ENCODE data around the gene MEDAG.

Gene MEDAG

DNA sequence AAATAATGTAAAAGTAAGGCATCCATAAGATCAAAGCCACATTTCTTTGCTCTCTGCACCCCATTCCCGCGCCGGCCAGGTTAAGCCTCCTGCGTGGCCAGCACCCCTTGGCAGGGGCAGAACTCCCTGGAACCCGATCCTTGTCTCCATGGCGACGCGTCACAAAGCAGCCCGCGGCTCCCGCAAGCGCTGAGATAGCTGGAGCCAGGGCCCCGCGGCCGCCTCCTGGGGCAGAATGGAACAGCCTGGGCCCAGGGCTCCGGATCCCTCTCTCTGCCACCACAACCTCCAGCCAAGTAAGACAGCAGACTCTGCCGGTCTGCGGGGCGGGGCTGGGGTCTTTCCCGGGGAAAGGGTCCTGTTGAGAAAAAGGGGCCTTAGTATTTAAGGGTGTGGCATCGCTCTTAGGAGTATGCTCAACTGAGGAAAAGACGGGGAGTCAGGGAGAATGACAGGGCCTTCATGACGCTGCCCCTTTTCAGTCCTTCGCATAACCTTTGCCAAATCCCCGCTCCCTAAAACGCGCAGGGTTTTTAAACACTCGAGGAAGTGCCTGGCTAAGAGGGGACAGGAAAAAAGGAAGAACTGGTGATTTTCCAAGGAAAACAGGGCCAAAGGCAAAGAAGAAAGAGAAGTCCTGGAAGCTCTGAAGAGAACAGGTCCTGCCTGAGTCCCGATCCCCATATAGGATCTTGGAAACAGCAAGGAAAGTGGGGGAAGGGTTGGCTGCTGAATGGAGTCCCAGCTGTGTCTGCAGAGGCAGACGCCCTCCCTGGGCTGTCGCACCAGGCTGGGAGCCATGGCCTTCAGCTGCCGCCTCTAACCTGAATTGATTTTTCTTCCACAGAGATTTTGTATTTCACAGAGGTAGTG lies 26.6 kb downstream of the MEDAG start, which contains the start of gene TEX26:
Gene TEX26, plus strand, starts transcription at position 176 of the 873 bp plus-strand sequence. Its CDS starts 60 bp downstream, at position 236.
- no peak for TF ChIP-seq GATA2 (IDR thresholded peaks at IDR 0.05; ENCODE audit: low read depth, low read length)
- TF ChIP-seq GATA3 (IDR thresholded peaks at IDR 0.05; ENCODE audit: low read depth, low read length): no peak

DNA sequence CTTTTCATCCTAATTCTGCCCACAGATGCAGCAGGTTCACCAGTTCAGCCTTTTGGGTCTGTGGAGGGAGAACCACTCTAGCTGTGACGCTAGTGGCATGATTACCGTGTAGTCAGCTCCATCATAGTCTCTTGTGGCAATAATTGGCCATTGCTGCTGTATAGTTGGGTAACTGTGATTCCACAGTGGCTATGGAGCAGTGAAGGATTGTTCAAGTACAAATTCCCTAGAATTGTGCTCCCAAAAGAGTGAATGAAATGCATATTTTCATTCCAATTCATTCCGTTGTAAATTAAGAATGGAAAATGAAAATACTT lies 27.2 kb downstream of the MEDAG start:
- TF ChIP-seq GATA2 (IDR thresholded peaks at IDR 0.05; ENCODE audit: low read depth, low read length) (no peak), GATA3 (IDR thresholded peaks at IDR 0.05; ENCODE audit: low read depth, low read length) (no peak)

DNA sequence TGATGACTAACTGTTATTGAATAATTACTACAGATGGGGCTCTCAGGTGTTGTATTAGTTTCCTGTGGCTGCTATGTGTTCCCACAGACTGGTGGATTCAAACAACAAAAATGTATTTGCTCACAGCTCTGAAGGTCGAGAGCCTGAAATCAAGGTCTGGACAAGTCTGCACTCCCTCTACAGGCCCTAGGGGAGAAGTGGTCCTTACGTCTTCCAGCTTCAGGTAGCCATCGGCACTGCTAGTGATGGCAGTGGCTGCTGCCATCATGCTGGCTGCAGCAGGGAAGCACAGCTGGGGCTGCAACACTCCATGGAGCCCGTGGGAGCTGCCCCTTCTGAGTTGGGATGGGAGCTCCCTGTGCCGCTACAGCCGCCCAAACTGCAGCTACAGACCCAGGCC lies 28.3 kb downstream of the MEDAG start:
- no peak for TF ChIP-seq GATA3 (IDR thresholded peaks at IDR 0.05; ENCODE audit: low read depth, low read length)
- no peak for TF ChIP-seq GATA2 (IDR thresholded peaks at IDR 0.05; ENCODE audit: low read depth, low read length)

DNA sequence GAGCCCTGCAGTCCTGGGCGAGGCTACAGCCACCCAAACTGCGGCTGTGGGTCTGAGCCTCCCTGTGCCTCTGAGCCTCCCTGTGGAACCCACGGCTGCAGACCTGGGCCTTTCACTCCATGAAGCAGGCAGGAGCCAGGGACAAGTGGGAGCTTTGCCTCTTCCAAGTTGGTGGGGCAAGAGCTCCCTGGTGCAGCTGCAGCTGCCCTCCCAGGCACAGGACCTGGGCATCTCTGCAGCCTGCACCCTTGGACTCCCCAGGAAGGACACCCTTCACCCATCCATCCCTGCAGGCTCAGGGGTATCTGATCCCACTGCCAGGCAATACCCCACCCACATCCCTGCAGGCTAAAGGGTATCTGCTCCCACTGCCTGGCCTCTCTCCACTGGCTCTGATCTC lies 28.7 kb downstream of the MEDAG start:
- TF ChIP-seq GATA3 (IDR thresholded peaks at IDR 0.05; ENCODE audit: low read depth, low read length) (no peak), GATA2 (IDR thresholded peaks at IDR 0.05; ENCODE audit: low read depth, low read length) (no peak)

DNA sequence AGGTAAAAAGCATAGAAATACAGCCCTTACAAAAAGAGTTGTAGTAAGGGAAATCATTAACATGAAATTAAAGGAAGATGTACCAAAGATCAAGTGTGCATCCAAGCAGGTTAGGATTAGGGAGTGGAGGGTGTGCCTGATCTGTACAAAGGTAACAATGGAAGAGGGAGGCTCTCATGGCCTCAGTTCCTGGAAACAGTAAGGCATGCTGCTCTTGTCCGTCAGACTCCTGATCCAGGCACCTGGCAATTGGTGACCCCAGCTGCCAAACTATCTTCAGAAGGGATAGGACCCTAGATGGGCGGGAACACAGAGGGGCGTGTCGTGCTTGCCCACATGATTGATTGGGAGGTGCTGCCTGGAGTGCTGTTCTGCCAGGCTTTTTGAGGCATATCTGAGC lies 30.9 kb downstream of the MEDAG start:
- TF ChIP-seq GATA3 (IDR thresholded peaks at IDR 0.05; ENCODE audit: low read depth, low read length) (no peak), GATA2 (IDR thresholded peaks at IDR 0.05; ENCODE audit: low read depth, low read length) (no peak)

DNA sequence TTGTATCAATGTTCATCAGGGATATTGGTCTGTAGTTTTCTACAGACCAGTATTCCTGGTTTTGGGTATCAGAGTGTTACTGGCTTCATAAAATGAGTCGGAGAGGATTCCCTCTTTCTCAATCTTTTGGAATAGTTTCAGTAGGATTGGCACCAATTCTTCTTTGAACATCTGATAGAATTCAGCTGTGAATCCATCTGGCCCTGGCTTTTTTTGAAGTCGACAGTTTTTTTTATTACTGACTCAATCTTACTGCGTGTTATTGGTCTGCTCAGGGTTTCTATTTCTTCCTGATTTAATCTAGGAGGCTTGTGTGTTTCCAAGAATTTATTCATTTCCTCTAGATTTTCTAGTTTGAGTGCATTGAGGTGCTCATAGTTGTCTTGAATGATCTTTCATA lies 37.8 kb downstream of the MEDAG start:
- TF ChIP-seq GATA3 (IDR thresholded peaks at IDR 0.05; ENCODE audit: low read depth, low read length) (no peak), GATA2 (IDR thresholded peaks at IDR 0.05; ENCODE audit: low read depth, low read length) (no peak)

DNA sequence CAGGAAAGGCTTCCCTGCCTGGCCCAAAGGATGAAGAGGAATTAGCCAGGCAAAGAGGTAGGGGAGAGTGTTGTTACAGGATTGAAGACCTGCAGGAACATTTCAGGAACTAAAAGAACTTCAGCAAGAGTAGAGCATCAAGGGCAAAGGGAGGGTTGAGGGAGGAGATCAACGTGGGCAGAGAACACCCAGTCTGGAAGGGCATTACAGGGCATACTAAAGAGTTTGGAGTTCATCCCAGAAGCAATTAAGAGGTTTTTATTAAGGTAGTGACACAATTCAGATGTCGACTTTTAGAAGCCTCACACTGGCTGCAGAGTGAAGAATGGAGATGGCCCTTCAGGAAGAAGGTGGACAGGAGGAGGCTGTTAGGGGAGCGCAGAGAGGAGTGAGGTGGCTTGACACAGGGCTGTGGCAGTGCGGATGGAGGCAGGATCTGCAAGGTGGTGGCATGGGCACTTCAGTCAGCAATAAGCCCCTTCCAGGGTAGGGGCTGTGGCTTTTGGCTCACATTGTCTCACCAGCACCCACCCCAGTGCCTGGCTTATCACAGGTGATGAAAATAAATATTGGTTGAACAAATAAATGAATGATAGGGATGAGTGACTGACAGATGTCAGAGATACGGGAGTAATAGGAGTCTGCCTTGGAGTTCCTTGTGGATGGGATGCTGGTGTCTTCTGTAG lies 51.3 kb downstream of the MEDAG start:
- no peak for TF ChIP-seq GATA2 (IDR thresholded peaks at IDR 0.05; ENCODE audit: low read depth, low read length)
- no peak for TF ChIP-seq GATA3 (IDR thresholded peaks at IDR 0.05; ENCODE audit: low read depth, low read length)

DNA sequence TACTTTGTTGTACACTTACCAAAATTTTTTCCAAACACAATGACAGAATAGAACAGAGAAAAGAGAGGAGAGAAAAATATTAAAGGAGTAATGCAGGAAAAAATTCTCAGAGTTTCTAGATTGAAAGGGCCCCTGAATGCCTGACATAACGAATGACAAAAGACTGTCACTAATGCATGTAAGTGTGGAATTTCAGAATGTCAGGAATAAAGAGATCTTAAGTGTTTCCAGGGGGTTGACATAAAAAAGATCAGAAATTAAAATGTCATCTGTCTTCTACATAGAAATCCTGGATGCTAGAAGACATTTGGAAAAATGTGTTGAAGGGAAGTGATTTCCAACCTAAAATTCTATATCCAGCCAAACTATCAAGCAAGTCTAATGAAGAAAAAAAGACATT lies 53.6 kb downstream of the MEDAG start:
- TF ChIP-seq GATA3 (IDR thresholded peaks at IDR 0.05; ENCODE audit: low read depth, low read length): no peak
- TF ChIP-seq GATA2 (IDR thresholded peaks at IDR 0.05; ENCODE audit: low read depth, low read length): no peak

DNA sequence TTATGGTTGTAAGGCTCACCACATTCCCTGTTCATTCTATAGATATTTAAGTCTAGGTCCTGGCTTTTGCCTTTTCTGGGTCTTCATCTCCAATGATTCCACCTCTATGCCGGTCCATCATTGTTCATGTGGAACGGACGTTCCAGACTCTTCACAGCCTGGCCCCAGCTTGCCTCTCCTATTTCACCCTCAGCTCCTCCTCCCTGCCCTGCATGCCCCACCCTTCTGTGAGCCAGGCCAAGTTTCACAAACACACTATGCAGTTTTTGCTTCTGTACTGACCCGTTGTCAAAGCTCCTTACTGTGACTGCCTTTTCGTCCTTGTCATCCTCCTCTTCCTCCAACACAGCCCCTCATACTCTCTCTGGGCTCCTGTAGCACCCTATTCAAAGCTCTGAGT lies 57.7 kb downstream of the MEDAG start:
- no peak for TF ChIP-seq GATA3 (IDR thresholded peaks at IDR 0.05; ENCODE audit: low read depth, low read length)

DNA sequence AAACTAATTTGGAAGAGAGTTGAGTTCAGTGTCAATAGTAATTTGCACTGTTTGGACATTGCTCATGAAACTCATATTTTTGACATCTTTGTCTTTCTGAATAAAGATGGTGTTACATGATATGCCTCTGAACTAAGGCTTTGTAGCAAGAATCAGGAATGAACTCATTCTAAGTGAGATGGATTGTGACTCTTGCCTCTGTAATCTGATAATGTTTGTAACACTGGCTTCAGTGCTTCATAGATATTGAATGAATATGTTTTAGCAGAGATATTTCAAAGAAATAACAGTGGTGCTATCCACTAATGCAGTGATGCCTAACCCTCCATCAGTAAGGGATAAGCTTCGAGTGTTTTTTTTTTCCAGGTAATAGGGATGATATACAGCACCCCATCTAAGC lies 59.3 kb downstream of the MEDAG start:
- TF ChIP-seq GATA3 (IDR thresholded peaks at IDR 0.05; ENCODE audit: low read depth, low read length) (no peak), GATA2 (IDR thresholded peaks at IDR 0.05; ENCODE audit: low read depth, low read length) (no peak)

DNA sequence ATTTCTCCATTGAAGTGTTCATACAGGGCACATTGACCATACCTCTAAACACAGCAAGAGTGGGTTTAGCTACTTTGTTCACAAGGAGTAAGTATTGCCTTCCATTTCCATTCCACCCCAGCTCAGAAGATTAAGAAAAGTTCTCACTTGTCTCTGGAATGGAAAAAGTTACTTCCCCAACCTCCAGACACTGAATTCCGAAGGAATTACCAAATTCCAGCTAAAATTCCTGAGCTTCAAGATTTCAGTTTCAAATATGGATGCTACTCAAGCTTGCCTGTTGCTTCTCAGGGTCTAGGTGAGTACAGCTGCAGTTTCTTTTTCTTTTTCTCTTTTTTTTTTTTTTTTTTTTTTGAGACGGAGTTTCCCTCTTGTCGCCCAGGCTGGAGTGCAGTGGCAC lies 60.0 kb downstream of the MEDAG start:
- TF ChIP-seq GATA2 (IDR thresholded peaks at IDR 0.05; ENCODE audit: low read depth, low read length) (no peak), GATA3 (IDR thresholded peaks at IDR 0.05; ENCODE audit: low read depth, low read length) (no peak)

DNA sequence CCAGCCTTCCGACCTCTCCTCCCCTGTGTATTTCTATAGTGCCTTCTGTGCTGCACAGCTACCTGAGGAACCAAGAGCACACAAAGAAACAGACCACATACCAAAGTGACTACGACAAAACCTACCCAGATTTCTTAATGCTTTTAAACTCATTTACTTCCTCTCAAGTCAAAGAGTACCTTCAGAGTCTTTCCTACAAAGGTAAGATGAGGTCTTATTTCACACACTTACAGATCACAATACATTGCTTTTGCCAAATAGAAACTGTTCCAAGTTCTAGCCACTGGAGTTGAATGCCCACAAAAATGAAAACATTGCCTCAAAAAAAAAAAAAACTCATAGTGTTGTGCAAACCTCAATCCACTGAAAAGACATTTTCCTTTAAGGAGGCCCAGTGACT lies 62.8 kb downstream of the MEDAG start:
- TF ChIP-seq GATA2 (IDR thresholded peaks at IDR 0.05; ENCODE audit: low read depth, low read length): no peak
- no peak for TF ChIP-seq GATA3 (IDR thresholded peaks at IDR 0.05; ENCODE audit: low read depth, low read length)

DNA sequence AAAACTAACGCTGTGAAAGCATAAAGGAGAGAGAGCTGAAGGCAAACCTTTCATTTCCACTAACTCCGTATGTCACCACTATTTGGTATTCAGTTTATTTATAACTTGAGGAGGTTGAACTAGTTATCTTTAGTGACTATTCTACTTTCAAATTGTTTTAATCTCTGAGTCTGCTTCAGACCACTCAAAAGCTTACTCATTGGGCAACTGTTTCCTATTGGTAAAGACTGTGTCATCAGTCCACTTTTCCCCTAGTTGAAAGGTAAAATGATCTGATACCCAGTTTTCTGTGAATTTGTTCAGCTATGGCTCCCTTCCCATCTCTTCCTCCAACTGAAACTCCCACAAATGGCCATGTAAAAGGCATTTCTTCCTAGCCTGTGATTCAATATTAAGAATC lies 65.5 kb downstream of the MEDAG start:
- no peak for TF ChIP-seq GATA3 (IDR thresholded peaks at IDR 0.05; ENCODE audit: low read depth, low read length)
- no peak for TF ChIP-seq GATA2 (IDR thresholded peaks at IDR 0.05; ENCODE audit: low read depth, low read length)

DNA sequence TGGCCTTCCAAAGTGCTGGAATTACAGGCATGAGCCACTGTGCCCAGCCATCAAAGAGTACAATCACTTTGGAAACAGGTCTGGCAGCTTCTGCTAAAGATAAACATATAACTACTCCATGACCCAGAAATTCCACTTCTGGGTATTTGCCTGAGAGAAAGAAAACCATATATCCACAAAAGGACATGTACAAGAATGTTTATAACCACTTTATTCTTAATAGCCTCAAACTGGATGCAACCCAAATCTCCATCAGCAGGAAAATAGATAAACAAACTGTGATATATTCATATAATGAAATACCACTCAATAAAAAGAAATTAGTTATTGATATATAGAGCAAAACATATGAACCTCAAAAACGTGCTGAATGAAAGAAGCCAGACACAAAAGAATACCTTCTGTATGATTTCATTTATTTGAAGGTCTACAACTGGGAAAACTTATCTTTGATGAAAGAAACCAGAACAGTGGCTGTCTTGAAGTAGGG lies 66.9 kb downstream of the MEDAG start:
- TF ChIP-seq GATA2 (IDR thresholded peaks at IDR 0.05; ENCODE audit: low read depth, low read length): no peak
- no peak for TF ChIP-seq GATA3 (IDR thresholded peaks at IDR 0.05; ENCODE audit: low read depth, low read length)

DNA sequence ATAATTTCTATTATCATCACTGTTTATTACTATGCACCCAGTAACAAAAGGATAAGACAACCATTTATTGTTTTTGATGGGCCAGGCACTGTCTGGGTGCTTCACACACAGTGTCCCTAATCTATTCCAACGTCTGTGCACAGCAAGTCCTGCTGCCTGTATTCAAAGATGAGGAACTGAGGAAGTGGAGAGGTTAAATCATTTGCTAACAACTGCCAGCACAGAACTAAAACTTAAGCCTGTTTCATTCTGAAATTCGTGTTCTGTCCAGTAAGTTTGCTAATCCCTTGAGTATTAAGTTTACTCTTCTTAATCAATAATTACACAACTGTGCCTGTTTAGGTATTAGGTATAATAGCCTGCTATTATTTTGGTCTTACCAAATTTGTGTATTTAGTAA lies 68.3 kb downstream of the MEDAG start:
- TF ChIP-seq GATA3 (IDR thresholded peaks at IDR 0.05; ENCODE audit: low read depth, low read length) (no peak), GATA2 (IDR thresholded peaks at IDR 0.05; ENCODE audit: low read depth, low read length) (no peak)

All from SH-SY5Y (cell line).